HG03175 (cell line): Measurements from ENCODE around the gene JOSD2.
"Not testable (repeated sequence)": the region's sequence is repeated elsewhere in the genome, so short reads cannot be mapped to it uniquely, and the experiment has no call there.

Experiments used
- ATAC-seq: cut with Tn5 transposase; IDR thresholded peaks from one replicate; pipeline ENCODE4 v1.9.1; 2021; ENCODE audit warnings: mild to moderate bottlenecking, moderate library complexity; ENCODE audit not compliant: unreplicated experiment

JOSD2 gene

GRCh38 chr19:50547385-50548190, 36.6 kb upstream of the JOSD2 start:
- ATAC-seq = no peak

DNA sequence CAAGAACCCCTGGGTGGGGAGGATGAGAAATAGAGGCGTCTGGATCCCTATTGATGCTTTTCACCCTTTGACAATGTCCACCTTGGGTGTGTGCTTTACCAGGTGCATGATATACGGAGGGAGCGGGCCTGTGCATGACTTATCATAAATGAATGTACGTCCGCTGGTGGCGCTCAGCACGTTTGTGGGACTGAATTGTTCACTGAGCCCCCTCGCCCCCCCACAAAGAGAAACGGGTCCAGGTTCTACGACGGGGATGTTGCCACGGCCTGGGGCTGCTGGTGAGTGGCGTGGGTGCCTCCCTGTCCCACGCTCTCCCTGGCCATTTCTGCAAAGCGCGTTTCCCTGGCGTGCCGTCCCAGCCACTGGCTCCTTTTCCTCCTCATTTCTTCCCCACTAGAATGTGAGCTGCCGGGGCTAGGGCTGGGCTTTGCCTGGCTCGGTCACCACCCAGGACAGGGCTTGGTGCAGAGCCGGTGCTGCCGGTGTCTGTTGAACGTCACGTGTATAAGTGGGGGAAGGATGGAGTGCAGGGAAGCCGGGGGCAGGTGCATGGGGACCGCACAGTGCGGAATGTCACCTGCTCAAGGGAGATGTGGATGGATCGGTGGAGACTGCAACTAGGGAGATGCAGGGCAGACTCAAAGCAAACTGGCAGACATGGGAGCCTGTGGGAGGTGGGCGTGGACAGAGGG, 35.7 kb upstream of the JOSD2 start:
- ATAC-seq = no peak

DNA sequence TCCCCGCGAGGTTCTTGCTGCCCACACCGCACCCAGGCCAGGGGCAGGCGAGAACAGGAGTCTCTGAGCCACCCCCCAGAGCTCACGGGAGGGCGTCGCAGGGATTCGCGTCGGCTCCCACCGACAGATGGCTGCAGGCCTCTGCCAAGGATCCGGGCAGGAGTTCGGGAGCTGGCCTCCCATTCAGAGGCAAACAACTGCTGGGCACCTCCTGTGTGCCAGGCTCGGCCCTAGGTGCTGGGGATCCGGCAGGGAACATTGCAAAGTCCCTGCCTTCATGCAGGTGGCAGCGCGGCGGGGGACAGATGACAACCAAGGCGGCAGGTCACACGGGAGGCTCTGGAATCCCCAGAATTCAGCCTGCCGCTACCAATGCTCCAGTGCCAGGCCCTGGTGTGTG, 32.0 kb upstream of the JOSD2 start:
- ATAC-seq = no peak

- ATAC-seq = no peak
Observed at GRCh38 chr19:50537769-50538230, 26.8 kb upstream of the JOSD2 start.

DNA sequence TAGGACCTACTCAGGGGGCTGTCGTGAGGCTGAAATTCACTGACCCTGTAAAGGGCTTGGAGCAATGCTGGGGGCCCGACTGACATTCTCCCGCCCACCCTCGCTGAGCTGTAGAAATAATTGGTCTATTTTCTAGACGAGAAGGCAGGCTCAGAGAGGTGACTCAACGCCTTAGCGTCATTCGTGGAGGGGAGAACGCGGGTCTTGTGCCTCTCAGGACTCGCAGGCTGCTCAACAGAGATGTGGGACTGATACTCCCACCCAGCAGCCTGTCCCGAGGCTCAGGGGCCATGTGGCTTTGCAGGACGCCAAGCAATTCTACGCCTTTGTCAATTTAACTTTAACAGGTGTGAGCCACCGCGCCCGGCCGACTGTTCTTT, 26.3 kb upstream of the JOSD2 start:
- ATAC-seq = no peak

- ATAC-seq = no peak
Observed at GRCh38 chr19:50536662-50537305, 25.8 kb upstream of the JOSD2 start.

DNA sequence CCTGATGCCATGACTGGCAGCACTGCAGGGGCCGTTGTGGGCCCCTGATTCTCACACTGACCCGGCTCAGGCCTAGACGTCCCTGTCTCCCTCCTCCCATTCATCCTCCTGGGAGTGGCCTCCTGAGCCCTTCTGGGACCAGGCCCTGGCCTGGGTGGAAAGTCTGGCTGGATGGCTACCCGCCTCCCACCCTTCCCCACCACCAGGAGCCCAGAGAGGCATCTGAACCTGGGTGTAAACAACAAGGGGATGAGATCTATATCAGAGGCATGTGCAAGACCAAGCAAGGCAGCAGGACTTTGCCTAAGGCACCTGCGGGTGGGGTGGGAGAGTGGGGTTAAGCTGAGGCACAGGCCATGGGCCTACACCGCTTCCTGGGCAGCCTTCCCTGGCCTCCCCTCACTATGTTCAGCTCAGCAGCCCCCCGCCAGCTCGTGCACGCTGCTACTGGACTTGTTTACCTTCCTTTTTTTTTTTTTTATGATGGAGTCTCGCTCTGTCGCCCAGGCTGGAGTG, 24.7 kb upstream of the JOSD2 start:
- ATAC-seq = no peak

GRCh38 chr19:50534478-50534877, 23.5 kb upstream of the JOSD2 start:
- no peak for ATAC-seq

DNA sequence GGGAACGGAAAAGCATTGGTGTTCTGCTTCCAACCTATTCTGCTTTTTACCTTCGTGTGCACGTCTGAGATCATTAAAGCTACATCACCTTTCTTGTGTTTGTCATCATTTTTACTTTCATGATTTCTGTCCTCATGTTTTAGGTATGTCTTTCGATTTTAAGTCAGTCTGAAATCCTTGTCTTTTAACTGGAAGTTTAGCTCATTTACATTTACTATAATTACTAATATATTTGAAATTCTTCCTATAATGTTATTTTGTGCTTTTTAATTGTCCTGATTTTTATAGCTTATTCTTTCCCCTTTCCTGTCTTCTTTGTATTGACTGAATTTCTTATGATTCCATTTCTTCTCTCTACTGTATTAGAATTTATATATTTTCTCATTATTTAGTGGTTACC, 22.0 kb upstream of the JOSD2 start:
- no peak for ATAC-seq

DNA sequence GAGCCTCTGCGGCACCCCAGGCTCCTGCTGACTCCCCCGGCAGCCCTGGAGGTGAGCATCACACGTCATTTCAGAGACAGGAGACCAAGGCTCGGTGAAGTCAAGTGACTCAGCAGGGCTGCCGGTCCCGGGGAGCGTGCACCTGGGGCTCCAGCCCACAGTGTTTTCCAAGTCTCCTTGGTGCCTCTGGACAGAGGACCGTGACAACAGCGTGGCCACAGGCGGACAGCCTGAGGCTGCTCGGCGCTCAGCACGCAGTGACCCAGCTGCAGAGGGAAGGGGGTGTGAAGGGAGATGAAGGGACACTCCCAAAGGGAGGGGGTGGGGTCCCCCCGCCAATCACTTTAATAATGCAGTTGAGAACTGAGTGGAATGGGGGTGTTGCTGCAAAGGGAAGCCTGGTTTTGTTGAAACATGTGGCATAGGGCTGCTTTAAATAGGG, 20.2 kb upstream of the JOSD2 start:
- no peak for ATAC-seq

DNA sequence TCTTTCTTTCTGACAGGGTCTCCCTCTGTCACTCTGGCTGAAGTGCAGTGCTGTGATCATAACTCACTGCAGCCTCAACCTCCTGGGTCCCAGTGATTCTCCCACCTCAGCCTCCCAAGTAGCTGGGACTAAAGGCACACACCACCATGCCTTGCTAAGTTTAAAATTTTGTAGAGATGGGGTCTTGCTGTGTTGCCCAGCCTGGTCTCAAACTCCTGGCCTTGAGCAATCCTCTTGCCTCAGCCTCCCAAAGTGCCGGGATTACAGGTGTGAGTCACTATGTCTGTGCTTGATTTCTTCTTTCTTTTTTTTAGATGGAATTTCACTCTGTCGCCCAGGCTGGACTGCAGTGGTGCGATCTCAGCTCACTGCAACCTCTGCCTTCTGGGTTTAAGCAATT, 17.1 kb upstream of the JOSD2 start:
- not testable (repeated sequence) for ATAC-seq

DNA sequence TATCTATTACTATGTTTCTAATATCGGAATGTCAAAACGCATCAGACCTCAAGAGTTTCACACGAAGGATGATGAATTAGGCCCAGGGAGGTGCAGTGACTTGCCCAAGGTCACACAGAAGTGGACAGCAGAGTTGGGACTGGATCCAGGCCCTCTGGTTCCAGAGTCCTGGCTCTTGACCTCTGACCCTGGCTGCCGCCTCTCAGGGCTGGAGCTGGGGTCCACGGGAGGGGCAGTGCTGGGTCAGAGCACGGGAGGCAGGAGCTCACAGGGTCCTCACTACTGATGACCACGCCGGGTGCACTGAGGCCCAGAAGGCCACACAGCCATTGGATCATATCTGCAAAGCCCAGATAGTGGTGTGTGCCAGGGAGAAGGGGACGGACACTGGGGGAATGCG, 11.9 kb upstream of the JOSD2 start:
- ATAC-seq = no peak

DNA sequence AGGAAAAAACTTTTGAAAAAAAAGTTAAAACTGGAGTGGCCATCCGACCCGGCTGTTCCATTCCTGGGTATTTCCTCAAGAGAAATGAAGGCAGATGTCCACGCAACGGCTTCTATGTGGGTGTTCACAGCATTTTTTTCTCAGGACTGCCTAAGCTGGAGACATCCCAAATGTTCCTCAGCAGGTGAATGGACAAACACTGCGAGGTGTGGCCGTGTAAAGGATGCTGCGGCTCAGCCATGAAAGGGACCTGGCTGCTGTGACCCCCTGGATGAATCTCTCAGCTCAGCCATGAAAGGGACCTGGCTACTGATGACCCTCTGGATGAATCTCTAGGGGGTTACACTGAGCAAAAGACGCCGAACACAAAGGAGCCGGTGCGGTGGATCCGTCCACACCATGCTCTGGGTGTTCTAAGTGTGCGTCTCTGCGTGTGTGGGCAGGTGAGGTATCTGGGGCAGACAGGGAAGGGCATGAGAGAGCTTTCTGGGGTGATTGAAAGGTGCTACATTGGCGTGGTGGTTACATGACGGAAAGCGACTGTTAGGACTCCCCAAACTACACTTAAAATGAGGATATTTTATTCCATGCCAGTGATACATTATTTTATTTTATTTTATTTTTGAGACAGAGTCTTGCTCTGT, 10.0 kb upstream of the JOSD2 start:
- ATAC-seq = no peak

DNA sequence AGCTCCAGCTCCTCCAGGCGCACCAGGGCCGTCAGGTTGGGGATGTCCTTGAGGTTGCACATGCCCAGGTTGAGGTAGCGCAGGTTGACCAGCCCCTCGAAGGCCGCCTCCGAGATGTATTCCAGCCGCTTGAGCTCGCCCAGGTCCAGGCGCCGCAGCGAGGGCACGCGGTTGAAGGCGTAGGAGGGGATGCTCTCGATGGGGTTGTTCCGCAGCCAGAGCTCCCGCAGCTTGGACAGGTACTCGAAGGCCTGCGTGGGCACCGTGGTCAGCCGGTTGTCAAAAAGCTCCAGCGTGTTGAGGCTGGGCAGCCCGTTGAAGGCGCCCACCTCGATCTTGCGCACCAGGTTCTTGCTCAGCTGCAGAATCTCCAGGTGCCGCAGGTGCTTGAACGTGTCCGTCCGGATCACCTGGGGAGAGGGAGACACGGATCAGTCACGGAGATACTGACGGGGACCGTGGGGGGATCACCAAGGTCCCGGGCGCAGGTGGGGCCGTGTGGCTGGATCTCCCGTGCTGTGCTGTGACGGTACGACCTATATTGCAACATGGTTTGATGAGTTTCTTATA, 8.1 kb upstream of the JOSD2 start:
- ATAC-seq = no peak

GRCh38 chr19:50518091-50519005, 7.4 kb upstream of the JOSD2 start:
- ATAC-seq = no peak

GRCh38 chr19:50517704-50518075, 6.7 kb upstream of the JOSD2 start:
- ATAC-seq = no peak

DNA sequence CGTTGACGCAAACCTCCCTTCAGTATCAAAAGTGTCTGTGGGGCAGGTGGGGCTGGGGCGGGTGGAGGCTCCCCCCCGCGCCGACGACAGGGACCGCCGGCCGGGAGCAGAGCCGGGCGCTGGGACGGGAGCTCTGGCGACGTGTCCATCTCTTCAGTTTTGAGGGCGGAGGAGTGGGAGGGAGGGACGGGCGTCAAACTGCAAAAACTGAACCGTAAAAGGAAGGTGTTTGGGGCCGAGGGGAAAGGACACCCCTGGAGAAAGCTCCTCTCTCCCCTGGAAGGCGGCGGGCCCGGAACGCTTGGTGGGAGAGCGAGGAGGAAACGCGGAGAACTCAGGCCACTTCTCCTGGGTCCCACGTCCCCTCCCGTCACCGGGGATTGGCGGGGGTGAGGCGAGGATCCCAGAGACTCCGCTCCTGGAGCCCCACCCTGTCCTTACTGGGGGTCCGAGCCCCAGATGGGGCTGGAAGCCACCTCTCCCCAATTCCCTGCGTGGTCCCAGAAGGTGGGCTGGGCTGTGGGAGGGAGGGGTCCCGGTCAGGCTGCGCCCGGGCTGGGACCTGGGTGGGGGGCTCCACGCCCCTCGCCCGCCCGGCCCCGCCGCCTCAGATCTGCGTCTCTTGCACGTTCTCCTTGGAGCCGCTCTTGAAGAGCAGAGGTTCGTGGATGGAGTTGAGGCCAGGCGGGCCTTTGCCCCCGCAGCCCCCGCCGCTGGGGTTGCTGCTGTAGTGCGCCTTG, 6.1 kb upstream of the JOSD2 start:
- ATAC-seq = no peak

GRCh38 chr19:50516456-50516855, 5.5 kb upstream of the JOSD2 start:
- no peak for ATAC-seq

- no peak for ATAC-seq
Observed at GRCh38 chr19:50515168-50515561, 4.2 kb upstream of the JOSD2 start.
